GM21526 (cell line): ENCODE data around the gene PPDPF.

Source experiments
- ATAC-seq: cut with Tn5 transposase; IDR thresholded peaks from one replicate; pipeline ENCODE4 v1.9.1; 2021; ENCODE audit warnings: moderate library complexity; ENCODE audit not compliant: unreplicated experiment, low FRiP score

PPDPF gene

GRCh38 chr20:63536241-63536977, 15.8 kb downstream of the PPDPF start:
- ATAC-seq: no peak

DNA sequence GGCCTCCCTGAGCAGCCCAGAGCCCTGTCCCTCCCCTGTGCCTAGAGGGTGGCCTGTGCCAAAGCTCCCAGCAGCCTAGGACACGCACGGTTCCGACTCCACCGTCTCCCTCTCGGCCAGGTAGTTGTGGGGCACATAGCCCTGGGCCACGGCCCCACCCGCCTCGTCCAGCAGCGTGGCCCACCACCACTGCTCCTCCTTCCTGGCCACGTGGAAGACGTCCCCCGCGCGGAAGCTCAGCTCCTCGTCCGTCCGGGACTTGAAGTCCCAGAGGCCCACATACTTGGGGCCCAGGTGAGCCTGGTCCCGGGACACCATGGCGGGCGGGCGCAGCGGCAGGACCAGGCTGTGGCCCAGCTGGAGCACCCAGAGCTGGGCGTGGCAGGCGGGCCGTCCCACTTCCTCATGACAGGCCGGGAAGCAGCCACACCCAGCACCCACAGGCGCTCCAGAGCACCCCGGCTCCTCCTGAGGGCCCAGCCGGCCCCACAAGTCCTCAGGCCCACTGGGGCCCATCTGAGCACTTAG, 16.5 kb downstream of the PPDPF start, which contains the start of gene PTK6:
PTK6 (minus strand) TSS at position 380 of the 528 bp plus-strand sequence; CDS start at position 318, 62 bp downstream.
- ATAC-seq: peak; percentile 5

DNA sequence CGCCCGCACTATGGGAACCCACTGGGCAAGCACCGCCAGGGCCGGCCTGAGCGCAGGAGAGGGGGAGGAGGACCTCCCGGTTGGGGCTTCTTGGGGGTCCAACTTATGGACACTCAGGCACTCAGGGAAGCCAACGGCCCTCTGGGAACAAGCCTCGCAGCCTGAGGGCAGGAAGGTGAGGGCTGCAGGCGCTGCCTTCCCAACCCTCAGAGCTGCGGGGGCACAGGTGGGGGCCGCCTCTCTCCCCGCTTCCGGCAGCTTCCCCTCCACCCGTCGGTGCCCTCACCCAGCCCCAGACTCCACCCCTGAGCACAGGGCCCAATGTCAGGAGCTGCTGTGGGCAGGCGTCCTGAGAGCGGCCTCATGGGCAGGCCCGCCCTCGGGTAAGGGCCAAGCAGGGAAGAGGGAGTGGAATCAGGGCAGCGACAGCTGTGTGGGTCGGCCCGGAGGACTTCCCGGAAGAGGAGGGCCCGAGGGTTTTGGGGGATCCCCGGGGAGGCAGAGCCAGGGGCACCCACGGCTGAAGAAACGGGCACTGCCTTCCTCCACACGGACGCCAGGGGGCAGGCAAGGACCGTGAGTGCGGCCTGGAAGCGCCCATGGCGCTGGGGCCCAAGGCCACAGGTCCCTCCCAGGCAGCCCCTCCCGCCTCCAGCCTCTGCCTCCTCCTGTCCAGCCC, 17.1 kb downstream of the PPDPF start:
- ATAC-seq: peak; percentile 60

GRCh38 chr20:63538204-63539091, 17.9 kb downstream of the PPDPF start:
- ATAC-seq: no peak

GRCh38 chr20:63539092-63539430, 18.5 kb downstream of the PPDPF start:
- ATAC-seq: no peak

DNA sequence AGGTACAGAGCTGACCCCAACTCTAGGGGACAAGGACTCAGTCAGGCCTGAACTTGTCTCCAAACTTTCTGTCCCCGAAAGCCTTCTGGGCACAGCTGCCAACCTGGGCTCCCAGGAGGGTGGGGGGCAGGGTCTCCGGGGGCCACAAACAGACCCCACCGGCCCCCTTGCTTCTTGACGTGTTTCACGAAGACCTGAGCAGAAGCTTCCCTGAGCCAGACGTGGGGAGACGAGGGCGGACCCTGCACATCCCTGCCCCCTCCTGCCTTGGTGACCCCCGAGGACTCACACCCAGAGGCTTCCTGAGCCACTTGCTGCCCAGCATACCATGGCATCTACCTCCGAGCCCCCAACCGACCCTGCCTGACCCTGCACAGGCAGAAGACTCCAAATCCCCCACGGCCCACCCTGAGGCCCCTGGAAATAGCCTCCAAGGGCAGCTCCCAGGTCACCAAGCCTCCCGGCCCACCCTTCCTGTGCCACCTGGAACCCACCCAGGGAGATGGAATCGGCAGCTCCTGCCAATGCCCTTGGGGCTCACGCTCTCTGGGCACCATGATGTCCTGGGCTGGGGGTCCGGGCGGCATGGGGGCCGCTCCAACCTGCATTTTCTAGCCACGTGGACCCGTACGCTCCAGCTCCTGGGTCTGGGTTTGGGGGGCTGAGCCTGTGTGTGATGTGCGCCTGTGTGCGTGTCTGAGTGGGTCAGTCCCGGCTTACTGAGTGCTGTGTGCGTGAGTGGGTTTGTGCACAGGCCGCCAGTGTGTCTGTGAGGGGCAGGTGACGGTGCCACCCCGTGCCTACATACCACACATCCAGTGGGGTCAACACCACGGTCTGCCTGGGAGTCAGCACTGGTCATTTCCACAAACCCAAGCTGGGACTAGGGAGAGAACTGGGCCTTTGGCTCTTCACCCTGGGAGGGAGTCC, 19.1 kb downstream of the PPDPF start:
- ATAC-seq: no peak

- no peak for ATAC-seq
Measured at GRCh38 chr20:63540417-63541186, 20.0 kb downstream of the PPDPF start.

DNA sequence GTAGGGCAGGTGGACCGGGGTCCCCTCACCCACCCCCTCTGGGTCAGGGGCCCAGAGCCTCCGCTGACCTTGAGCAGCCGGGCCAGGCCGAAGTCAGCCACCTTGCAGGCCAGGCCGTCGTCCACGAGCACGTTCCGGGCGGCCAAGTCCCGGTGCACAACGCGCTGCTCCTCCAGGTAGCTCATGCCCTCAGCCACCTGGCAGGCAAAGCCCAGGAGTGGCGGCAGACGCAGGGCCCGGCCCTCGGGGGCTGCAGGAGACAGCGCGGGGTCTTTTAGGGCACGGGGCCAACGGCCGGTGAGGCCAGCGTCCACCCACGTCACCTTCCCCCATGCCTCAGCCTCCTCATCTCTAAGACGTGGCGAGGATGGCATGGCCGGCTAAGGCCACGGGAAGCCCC, 20.8 kb downstream of the PPDPF start:
- no peak for ATAC-seq

DNA sequence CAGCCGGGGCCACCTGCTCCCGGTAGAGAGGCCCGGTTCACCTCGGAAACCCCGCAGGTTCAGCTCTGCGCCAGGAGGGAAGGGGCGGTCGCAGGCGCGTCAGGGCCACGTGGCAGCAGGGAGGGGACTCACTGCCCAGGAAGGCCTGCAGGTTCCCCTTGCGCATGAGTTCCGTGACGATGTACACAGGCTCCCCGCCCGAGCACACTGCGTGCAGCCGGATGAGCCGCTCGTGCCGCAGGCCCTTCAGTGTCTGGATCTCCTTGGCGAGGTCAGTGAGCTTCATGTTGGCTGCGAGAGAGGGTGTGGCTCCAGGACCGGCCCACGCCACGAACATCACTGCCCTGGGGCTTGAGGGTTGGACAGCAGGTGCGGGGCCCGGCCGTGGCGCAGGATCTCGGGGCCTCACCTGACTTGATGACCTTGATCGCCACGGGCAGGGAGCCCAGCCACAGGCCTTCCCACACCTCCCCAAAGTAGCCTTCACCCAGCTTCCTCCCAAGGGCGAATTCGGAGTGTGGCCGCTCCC, 21.5 kb downstream of the PPDPF start:
- ATAC-seq: no peak

- ATAC-seq: no peak
Measured at GRCh38 chr20:63542696-63543095, 22.1 kb downstream of the PPDPF start.

- no peak for ATAC-seq
Measured at GRCh38 chr20:63543131-63543530, 22.6 kb downstream of the PPDPF start.

- no peak for ATAC-seq
Measured at GRCh38 chr20:63543733-63544132, 23.2 kb downstream of the PPDPF start.

GRCh38 chr20:63544241-63544957, 23.8 kb downstream of the PPDPF start:
- ATAC-seq: no peak

GRCh38 chr20:63544958-63545516, 24.5 kb downstream of the PPDPF start:
- no peak for ATAC-seq

DNA sequence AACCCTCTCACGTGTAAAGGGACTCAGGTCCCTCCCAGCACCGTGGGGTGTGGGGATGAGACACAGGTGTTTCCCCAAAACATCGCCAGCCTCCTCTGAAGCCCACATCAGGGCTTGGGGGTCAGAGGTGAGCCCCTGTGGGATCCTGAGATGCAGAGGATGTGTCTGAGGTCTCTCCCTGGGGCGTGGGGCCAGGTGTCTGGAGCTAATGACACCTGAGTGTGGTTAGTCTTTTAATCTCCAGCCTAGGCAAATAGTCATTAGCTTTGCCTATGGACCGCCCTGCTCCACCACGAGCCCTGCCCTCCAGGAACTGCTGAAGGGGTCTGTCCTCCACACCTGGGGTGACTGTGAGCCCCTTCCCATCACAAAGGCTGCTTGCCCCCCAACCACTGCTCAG, 25.2 kb downstream of the PPDPF start:
- ATAC-seq: no peak

- ATAC-seq: no peak
Measured at GRCh38 chr20:63546256-63546955, 25.8 kb downstream of the PPDPF start.

DNA sequence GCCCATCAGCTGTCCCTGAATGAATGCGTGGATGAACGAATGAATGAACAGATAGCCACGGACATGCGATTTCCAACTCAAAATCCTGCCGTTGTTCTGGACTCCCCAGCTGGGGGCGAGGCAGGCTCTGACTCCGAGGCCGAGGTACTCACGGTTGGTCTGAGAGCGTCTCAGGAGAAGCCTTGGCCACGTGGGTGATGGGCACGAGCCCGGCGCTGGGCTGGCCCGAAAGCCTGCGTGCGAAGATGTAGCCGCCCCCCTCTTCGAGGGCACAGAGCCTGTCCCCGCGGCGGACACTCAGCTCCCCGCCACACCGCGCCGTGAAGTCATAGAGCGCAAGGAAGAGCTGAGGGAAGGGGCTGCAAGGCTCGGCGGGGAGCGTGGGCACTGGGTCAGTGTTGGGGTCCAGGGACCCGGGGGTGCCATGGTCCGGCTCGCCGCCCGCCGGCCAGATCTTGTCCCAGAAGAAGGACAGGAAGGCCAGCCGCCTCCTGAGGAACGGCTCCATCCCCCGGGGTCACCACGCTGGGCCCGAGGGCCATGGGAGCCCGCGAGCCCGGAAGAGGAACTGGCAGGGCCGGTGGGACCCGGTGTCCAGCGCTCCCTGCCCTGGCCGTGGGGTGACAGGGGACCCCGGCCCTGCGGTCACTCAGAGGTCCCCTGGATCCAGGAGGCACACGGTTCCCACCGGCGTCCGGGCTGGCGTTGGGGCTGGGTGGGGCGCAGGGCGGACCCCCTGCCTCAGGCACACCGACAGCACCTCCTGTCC, 26.6 kb downstream of the PPDPF start:
- ATAC-seq: no peak
